Measurements from ENCODE around the gene PXDN.
A peak's percentile ranks its signal among the peaks of the same experiment; 100 is the strongest.

The PXDN gene

GRCh38 chr2:1665761-1666505 lies 78.4 kb downstream of the PXDN start:
- Histone ChIP-seq H3K4me3 (ENCODE audit: extremely low read depth, insufficient read depth, low read length, poor library complexity, severe bottlenecking) (no peak overlapping the region), H3K4me1 (ENCODE audit: control insufficient read depth, insufficient read depth, low read length, poor library complexity, severe bottlenecking) (no peaks in the 10 kb centered on the region), H3K27ac (ENCODE audit: low read depth, low read length, severe bottlenecking) (no peak overlapping the region), H3K36me3 (ENCODE audit: control insufficient read depth, insufficient read depth, low read length) (peaks cover 87% of the 10 kb centered on the region), H3K9me3 (ENCODE audit: control insufficient read depth, low read length) (no peaks in the 10 kb centered on the region)
- WGBS, 2 experiments (ENCODE audit: insufficient coverage in 2 of 2) = 96 to 100% methylated on average over 26 to 28 of the region's 29 CpGs

- Histone ChIP-seq H3K27ac (ENCODE audit: low read depth, low read length, severe bottlenecking) (no peak overlapping the region), H3K4me3 (ENCODE audit: extremely low read depth, insufficient read depth, low read length, poor library complexity, severe bottlenecking) (no peak overlapping the region), H3K36me3 (ENCODE audit: control insufficient read depth, insufficient read depth, low read length) (peaks cover 87% of the 10 kb centered on the region), H3K9me3 (ENCODE audit: control insufficient read depth, low read length) (no peaks in the 10 kb centered on the region), H3K4me1 (ENCODE audit: control insufficient read depth, insufficient read depth, low read length, poor library complexity, severe bottlenecking) (no peaks in the 10 kb centered on the region)
- 93 to 99% methylated on average over 18 of the region's 18 CpGs for WGBS, 2 experiments (ENCODE audit: insufficient coverage in 2 of 2)
These were observed 79.6 kb downstream of the PXDN start for GRCh38 chr2:1664698-1665097.

- Histone ChIP-seq H3K4me1 (ENCODE audit: control insufficient read depth, insufficient read depth, low read length, poor library complexity, severe bottlenecking) (no peaks in the 10 kb centered on the region), H3K4me3 (ENCODE audit: extremely low read depth, insufficient read depth, low read length, poor library complexity, severe bottlenecking) (no peak overlapping the region), H3K27ac (ENCODE audit: low read depth, low read length, severe bottlenecking) (no peak overlapping the region), H3K36me3 (ENCODE audit: control insufficient read depth, insufficient read depth, low read length) (peaks cover 84% of the 10 kb centered on the region), H3K9me3 (ENCODE audit: control insufficient read depth, low read length) (no peaks in the 10 kb centered on the region)
- 94 to 95% methylated on average over 6 to 9 of the region's 9 CpGs for WGBS, 2 experiments (ENCODE audit: insufficient coverage in 2 of 2)
These were observed 80.2 kb downstream of the PXDN start for GRCh38 chr2:1664076-1664605.

- no peaks in the 10 kb centered on the region for H3K4me1 ChIP-seq (ENCODE audit: control insufficient read depth, insufficient read depth, low read length, poor library complexity, severe bottlenecking)
- WGBS, 2 experiments (ENCODE audit: insufficient coverage in 2 of 2) = 94 to 97% methylated on average over 14 to 15 of the region's 16 CpGs
- no peak overlapping the region for H3K4me3 ChIP-seq (ENCODE audit: extremely low read depth, insufficient read depth, low read length, poor library complexity, severe bottlenecking)
- H3K27ac ChIP-seq (ENCODE audit: low read depth, low read length, severe bottlenecking) = no peak overlapping the region
- no peaks in the 10 kb centered on the region for H3K9me3 ChIP-seq (ENCODE audit: control insufficient read depth, low read length)
- peaks cover 84% of the 10 kb centered on the region for H3K36me3 ChIP-seq (ENCODE audit: control insufficient read depth, insufficient read depth, low read length)
These were observed 80.7 kb downstream of the PXDN start for GRCh38 chr2:1663621-1664020.

GRCh38 chr2:1662606-1663180 lies 81.6 kb downstream of the PXDN start:
- Histone ChIP-seq H3K27ac (ENCODE audit: low read depth, low read length, severe bottlenecking) (peak overlapping the region; percentile 23), H3K4me3 (ENCODE audit: extremely low read depth, insufficient read depth, low read length, poor library complexity, severe bottlenecking) (no peak overlapping the region), H3K4me1 (ENCODE audit: control insufficient read depth, insufficient read depth, low read length, poor library complexity, severe bottlenecking) (no peaks in the 10 kb centered on the region), H3K36me3 (ENCODE audit: control insufficient read depth, insufficient read depth, low read length) (peaks cover 85% of the 10 kb centered on the region), H3K9me3 (ENCODE audit: control insufficient read depth, low read length) (no peaks in the 10 kb centered on the region)
- 96 to 97% methylated on average over 17 to 18 of the region's 19 CpGs for WGBS, 2 experiments (ENCODE audit: insufficient coverage in 2 of 2)

- WGBS, 2 experiments (ENCODE audit: insufficient coverage in 2 of 2) = 97% methylated on average over 13 to 19 of the region's 19 CpGs
- Histone ChIP-seq H3K4me3 (ENCODE audit: extremely low read depth, insufficient read depth, low read length, poor library complexity, severe bottlenecking) (no peak overlapping the region), H3K36me3 (ENCODE audit: control insufficient read depth, insufficient read depth, low read length) (peaks cover 82% of the 10 kb centered on the region), H3K9me3 (ENCODE audit: control insufficient read depth, low read length) (no peaks in the 10 kb centered on the region), H3K27ac (ENCODE audit: low read depth, low read length, severe bottlenecking) (no peak overlapping the region), H3K4me1 (ENCODE audit: control insufficient read depth, insufficient read depth, low read length, poor library complexity, severe bottlenecking) (no peaks in the 10 kb centered on the region)
These were observed 82.3 kb downstream of the PXDN start for GRCh38 chr2:1661891-1662605.

GRCh38 chr2:1660656-1661640 lies 83.4 kb downstream of the PXDN start:
- H3K9me3 ChIP-seq (ENCODE audit: control insufficient read depth, low read length) = no peaks in the 10 kb centered on the region
- H3K36me3 ChIP-seq (ENCODE audit: control insufficient read depth, insufficient read depth, low read length) = peaks cover 71% of the 10 kb centered on the region
- no peak overlapping the region for H3K4me3 ChIP-seq (ENCODE audit: extremely low read depth, insufficient read depth, low read length, poor library complexity, severe bottlenecking)
- H3K27ac ChIP-seq (ENCODE audit: low read depth, low read length, severe bottlenecking) = no peak overlapping the region
- WGBS, 2 experiments (ENCODE audit: insufficient coverage in 2 of 2) = 94 to 96% methylated on average over 15 to 16 of the region's 21 CpGs
- H3K4me1 ChIP-seq (ENCODE audit: control insufficient read depth, insufficient read depth, low read length, poor library complexity, severe bottlenecking) = no peaks in the 10 kb centered on the region

- H3K4me3 ChIP-seq (ENCODE audit: extremely low read depth, insufficient read depth, low read length, poor library complexity, severe bottlenecking) = no peak overlapping the region
- peaks cover 68% of the 10 kb centered on the region for H3K36me3 ChIP-seq (ENCODE audit: control insufficient read depth, insufficient read depth, low read length)
- H3K27ac ChIP-seq (ENCODE audit: low read depth, low read length, severe bottlenecking) = no peak overlapping the region
- 96 to 97% methylated on average over 14 to 16 of the region's 16 CpGs for WGBS, 2 experiments (ENCODE audit: insufficient coverage in 2 of 2)
- H3K4me1 ChIP-seq (ENCODE audit: control insufficient read depth, insufficient read depth, low read length, poor library complexity, severe bottlenecking) = no peaks in the 10 kb centered on the region
- no peaks in the 10 kb centered on the region for H3K9me3 ChIP-seq (ENCODE audit: control insufficient read depth, low read length)
These were observed 84.3 kb downstream of the PXDN start for GRCh38 chr2:1659951-1660565.

GRCh38 chr2:1658394-1659151 lies 85.7 kb downstream of the PXDN start:
- Histone ChIP-seq H3K36me3 (ENCODE audit: control insufficient read depth, insufficient read depth, low read length) (peaks cover 68% of the 10 kb centered on the region), H3K9me3 (ENCODE audit: control insufficient read depth, low read length) (no peaks in the 10 kb centered on the region), H3K27ac (ENCODE audit: low read depth, low read length, severe bottlenecking) (no peak overlapping the region), H3K4me1 (ENCODE audit: control insufficient read depth, insufficient read depth, low read length, poor library complexity, severe bottlenecking) (no peaks in the 10 kb centered on the region), H3K4me3 (ENCODE audit: extremely low read depth, insufficient read depth, low read length, poor library complexity, severe bottlenecking) (no peak overlapping the region)
- WGBS, 2 experiments (ENCODE audit: insufficient coverage in 2 of 2) = 96 to 97% methylated on average over 18 to 24 of the region's 26 CpGs
